ENCODE measurements around the gene SGMS1. TPM values are rescaled to one million over a fixed set of nuclear protein-coding genes. Genes with fewer than 3 reads are reported as not detected.
"Not testable (repeated sequence)": the region's sequence is repeated elsewhere in the genome, so short reads cannot be mapped to it uniquely, and the experiment has no call there.

Gene SGMS1
- polyA plus RNA-seq, 4 donors = 54.8 to 64.6 (median 60.5) TPM

DNA sequence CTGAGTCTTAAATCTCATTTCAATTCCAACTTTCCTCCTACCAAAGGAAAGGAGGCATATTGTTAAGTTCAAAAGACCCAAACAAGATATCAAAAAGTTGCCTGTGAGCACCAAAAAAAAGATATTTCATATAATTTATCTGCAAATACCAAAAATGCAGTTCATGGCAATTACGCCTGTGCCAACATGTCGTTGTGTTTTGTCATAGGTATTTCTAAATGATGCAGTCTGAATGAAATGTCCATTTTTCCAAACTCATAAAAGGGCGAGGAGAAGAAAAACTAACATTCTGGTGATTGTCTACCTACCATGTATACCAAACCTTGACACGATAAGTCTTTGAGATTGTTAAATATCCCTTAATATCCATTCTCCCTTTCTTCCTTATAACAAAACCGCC, 109.8 kb downstream of the SGMS1 start:
- DNase-seq (ENCODE audit: low read depth in 4 of 4, low spot score in 3 of 4) = no peak

DNA sequence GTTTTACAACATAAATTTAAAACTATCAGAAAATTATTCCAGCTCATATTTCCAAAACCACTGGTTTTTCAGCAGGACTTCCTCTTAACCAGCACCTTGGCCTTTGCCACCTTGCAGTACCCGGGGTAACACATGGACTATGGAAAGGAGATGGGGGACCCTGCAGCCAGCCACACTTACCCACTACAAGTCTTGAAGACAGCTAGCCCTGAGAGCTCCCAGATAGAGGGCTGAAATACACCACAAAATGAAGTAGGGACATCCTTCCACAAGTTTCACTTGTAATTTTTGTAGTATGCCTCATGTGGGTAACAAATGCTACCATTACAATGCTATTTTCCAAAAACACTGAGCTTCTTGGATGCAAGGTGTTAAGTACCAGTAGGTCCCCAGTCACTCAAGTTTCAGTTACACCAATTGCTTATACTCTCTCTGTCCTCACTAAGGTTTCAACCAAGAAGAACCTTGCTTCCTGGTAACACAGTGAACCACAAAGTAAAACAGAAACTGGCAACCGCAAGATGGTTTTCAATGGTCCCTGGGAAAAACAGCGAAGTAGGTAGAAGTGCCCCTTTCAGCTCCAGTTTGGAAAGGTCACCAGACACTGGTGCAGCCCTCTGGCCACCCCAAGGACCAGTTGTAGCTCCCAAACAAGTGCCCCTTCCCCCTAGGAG, 110.9 kb downstream of the SGMS1 start:
- DNase-seq (ENCODE audit: low read depth in 4 of 4, low spot score in 3 of 4) = no peak

DNA sequence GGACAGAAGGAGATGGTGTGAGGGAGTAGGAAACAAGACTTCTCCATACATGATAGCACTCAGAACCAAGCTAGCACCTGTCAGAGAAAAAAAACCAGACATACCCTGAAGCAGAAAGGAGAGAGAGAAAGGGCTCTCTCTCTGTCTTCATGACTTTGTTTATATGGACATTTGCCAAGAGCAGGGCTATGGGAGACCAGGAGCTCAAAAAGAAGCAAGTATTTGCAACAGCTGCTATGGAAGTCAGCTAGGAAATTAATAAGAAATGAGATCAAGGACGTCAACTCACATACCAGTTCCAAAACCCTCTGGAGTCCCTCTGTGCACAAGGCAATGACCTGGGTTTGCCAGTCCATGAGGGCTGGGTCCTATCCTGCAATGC, 111.6 kb downstream of the SGMS1 start:
- DNase-seq (ENCODE audit: low read depth in 4 of 4, low spot score in 3 of 4) = no peak

DNA sequence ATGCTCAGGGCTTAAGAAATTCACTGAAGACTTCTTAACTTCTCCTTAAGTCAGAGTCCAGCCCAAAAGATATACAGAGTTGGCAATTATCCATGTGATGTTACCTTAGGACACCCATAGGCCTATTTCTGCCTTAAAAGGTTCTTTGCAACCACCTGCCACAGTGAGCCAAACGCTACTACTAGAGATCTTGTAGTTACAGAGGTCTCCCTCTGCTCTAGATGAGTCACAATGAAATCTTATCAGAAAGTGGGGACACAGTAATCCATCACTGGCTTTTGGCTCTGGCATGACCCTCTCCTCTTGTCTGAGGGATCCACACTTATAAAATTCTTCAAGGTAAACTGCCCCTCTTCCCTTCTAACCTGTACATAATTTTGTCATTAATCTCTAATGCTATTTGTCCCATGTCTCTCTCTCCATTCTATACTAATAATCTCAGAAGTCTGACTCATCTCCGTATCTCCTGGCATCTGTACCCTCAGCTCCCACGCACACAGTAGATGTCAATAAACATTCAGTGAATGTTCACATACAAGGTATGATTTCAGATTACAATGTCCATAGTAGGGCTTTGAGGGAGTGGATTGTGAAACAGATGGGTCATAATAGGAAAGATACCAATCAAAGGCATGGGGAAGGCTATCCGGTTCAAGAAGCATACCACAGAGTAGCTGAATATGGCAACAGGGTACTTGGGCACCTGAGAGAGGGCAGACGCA, 112.1 kb downstream of the SGMS1 start:
- no peak for DNase-seq (ENCODE audit: low read depth in 4 of 4, low spot score in 3 of 4)

DNA sequence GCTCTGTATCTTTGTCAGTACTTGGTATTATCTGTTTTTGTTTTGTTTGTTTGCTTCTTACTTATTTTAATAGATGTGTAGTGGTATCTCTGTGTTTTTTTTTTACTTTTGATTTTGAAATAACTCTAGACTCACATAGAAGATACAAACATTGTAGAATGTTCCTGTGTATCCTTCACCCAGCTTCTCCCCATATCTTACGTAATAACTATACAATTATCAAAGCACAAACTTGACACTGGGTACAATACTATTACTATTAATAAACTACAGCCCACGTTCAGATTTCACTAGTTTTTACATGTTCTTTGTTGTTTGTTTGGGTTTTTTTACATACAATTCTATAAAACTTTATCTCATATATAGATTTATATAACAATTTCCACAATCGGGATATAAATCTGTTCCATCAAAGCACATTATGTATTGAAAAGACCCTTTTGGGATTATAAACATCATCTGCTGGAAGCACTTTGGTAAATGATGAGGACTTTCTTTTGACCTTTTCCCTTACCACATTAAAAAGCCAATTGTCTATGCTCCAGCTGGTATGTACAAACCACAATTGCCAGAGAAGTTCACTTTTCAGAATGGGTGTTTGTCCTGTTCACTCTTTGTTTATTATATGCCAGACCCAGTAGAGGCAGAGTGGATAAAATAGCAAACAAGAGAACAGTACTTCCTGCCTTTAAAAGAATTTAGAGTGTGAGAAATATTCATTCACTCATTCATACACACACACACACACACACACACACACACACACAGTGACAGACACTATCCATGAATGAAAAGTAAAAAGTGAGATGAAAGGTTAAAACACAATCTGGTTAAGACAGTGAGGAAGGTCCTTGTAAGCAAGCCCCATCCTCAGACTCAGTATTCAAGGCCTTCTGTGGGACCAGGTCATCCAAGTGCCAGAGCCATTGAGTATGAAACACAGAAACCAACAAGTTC, 113.0 kb downstream of the SGMS1 start:
- no peak for DNase-seq (ENCODE audit: low read depth in 4 of 4, low spot score in 3 of 4)

DNA sequence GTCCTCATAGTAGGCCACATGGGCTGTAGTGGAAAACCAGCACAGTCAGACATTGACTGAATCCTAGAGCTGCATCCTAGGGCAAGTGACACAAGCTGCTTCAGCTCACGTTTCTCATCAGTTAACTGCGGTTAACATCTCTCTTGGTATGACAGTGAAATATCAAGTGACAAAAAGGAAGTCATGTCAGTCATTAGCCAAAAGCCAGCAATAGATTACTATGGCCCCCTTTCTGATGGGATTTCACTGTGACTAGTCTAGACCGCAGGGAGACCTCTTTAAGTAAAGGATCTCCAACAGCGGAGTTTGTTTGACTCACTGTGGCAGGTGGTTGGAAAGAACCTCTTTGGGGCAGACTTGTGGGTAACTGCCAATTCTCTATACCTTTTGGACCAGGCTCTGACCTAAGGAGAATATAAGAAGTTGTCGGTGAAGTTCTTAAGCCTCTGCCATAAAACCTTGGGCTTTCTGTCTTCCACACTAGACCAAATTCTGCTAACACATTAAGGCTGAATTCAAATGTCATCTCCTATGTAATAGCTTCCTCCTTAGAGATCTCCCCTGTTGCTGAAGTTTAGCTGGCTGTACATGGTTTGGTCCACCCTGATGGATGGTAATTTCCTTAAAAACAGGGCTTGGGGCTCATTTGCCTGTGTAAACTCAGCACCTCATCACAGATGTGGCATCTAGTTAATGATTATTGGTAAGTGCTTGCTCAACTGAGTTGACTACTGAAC, 115.3 kb downstream of the SGMS1 start:
- DNase-seq (ENCODE audit: low read depth in 4 of 4, low spot score in 3 of 4) = peak in 2 of 4 donors; percentile 13 to 14

DNA sequence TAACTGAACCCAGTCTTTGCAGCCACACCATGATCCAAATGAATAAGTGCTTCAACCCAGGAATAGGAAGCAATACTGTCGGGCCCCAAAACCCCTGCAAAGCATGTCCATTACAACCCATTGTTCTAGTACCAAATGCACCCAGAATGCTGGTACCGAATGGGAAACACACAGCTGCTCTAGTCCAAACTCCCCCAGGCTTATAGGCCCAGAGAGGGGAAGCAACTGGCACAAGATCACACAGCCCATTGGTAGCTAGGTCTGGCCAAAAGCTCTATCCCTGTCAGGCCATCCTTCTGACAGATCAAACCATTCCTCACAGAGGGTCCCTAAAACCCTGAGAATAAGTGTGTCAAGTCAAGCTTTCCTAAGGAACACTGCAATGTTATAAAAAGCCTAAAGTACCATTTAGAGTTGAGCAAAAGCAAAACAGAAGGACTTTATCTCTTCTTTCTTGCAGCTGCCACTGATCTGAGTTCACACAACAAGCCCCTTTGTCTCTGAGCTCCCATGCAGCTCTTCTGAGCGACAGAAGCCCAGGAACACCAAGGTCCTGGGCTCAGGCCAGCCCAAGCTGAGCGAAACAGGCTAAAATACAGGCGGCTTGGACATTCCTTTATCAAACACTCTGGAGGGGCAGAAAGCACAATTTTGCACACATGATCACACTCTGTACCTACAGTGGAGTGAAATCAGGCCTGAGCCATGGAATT, 116.7 kb downstream of the SGMS1 start:
- no peak for DNase-seq (ENCODE audit: low read depth in 4 of 4, low spot score in 3 of 4)

DNA sequence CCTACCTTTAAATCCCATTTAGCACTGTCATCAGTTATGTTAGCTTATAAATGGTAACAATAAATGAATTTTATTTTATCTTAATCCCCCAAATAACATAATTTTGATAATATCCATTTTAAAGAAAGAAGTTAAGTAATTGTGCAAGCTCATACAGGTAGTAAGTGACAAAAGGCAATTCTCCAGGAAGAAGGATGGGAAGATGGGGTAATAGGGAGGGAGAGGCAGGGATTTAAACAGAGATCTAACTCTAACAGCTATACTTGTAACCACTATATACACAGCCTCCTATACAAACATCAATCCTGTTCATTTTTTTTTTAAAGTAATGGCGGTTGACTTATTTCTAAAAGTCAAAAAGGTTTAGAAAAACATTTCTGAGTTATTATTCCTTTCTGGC, 119.4 kb downstream of the SGMS1 start:
- DNase-seq (ENCODE audit: low read depth in 4 of 4, low spot score in 3 of 4) = no peak

DNA sequence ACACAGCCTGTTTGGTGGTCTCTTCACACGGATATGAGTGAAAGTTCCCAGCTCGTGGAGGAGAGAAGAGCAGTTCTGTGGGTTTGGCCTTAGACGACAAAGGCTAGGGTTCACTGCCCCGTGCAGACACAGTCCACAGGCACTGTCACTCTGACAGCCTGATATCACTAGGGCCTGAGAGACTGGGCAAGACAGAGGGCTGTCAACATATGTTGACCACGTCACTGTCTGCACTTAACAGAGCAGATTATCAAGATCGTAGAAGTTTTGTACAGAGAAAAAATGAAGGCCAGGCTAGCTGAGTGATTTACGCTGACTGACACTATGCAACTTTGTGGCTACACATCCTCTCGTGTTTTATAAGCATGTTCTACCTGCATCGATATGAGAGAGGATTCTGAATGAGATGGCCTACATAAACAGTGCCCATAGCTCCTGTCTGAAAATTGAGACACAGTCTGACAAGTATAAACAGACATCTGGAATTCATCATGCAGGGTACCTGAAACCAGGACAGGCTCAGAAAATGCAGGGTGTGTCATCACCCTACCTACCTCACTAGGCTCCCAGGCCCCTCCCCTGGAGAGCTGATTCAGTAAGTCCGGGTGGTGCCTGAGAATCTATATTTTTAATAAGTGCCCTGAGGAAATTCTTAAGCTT, 120.0 kb downstream of the SGMS1 start:
- DNase-seq (ENCODE audit: low read depth in 4 of 4, low spot score in 3 of 4) = no peak

DNA sequence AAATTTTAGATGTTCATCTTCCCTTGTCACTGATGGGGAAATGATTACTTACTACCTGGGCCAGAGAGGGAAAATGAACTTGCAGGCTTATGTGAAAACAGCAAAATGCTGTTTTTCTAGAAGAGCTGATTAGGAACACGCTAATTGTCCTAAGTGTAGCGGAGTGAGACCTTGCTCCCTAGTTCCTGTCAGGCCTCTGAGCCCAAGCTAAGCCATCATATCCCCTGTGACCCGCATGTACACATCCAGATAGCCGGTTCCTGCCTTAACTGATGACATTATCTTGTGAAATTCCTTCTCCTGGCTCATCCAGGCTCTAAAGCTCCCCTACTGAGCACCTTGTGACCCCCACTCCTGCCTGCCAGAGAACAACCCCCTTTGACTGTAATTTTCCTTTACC, 120.6 kb downstream of the SGMS1 start:
- DNase-seq (ENCODE audit: low read depth in 4 of 4, low spot score in 3 of 4) = not testable (repeated sequence)

DNA sequence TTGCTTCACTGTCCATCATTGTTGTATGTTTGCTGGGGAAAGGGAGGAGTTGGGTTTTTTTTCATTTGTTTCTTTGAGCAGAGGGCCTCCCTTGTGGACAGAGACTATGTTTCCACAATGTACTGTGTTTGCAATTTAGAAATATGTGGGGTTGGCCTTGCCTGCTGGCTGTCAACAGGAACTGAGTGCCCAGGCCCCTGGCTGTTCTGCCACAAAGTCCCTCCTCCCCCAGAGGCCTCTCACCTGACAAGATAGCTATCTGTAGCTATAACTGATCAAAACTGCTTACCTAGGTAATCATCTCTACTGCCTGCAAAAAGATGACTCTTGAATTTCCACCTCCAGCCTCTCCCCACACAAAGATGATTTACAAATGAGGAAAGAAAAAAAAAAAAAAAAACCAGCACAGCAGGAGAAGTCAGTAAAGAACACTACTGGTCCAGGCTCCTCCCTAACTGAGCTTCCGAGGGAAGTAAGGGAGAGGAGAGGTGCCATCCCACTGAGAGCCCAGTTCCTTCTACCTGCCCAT, 121.8 kb downstream of the SGMS1 start:
- no peak for DNase-seq (ENCODE audit: low read depth in 4 of 4, low spot score in 3 of 4)

DNA sequence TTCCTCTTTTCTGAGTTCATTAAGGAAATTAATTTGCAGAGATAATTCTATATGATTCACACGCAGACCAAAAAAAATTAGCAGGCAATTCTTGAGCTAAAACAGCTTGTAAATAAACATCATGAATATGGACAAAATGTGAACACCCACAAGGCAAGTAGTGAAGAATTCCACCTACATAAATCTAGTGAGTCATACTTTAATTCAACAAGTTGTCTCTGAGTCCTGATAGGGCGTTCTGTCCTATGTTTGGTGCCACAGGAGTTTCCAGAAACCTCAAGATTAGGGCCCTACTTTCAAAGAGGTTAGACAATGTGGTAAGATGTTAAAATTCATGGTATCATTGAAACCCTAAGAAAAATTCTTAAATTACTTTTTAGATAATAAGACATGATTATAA, 122.3 kb downstream of the SGMS1 start:
- no peak for DNase-seq (ENCODE audit: low read depth in 4 of 4, low spot score in 3 of 4)

DNA sequence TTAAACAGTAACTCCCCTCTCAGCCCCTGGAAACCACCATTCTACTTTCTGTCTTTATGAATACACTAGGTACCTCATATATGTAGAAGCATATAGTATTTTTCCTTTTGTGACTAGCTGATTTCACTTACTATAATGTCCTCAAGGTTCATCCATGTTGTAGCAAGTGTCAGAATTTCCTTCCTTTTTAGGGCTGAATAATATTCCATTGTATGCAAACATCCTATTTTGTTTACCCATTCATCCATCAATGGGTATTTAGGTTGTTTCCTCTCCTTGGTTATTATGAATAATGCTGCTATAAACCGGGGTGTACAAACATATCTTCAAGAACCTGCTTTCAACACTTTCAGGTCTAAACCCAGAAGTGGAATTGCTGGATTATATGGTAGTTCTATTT, 125.3 kb downstream of the SGMS1 start:
- DNase-seq (ENCODE audit: low read depth in 4 of 4, low spot score in 3 of 4) = no peak

DNA sequence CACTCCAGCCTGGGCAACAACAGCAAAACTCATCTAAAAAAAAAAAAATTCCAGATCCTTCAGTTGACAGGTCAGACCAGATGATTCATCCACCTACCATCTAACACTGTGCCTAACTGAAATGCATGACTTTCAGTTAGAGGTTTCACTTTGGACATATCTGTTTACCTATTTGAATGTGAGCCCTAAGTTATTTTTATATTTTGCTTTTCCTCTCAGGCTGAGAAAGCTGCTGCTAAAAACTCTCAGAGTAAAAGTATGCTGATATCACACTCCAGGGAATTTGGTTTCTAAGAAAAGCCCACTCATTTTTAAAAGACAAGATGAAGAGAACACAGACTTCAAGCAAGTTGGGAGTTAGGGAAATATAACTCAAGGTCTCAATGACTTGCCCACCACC, 126.0 kb downstream of the SGMS1 start:
- no peak for DNase-seq (ENCODE audit: low read depth in 4 of 4, low spot score in 3 of 4)

DNA sequence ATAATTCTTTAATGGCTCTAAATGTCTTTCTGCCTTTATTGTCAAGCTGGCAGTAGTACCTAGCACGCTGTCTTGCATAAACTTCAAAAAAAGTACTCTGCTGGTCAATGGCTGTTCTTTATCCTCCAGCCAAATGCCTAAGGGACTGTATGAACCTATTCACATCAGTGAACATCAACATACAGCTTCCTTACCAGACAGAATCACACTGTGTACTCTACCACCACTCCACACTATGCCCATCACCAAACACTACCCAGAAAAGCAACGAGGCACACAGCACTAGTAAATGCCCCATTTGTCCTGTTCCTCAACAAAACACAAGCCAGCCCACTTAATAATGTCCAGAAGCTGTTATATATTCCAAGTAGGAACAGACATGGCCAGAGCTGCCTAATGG, 127.5 kb downstream of the SGMS1 start:
- DNase-seq (ENCODE audit: low read depth in 4 of 4, low spot score in 3 of 4) = no peak

DNA sequence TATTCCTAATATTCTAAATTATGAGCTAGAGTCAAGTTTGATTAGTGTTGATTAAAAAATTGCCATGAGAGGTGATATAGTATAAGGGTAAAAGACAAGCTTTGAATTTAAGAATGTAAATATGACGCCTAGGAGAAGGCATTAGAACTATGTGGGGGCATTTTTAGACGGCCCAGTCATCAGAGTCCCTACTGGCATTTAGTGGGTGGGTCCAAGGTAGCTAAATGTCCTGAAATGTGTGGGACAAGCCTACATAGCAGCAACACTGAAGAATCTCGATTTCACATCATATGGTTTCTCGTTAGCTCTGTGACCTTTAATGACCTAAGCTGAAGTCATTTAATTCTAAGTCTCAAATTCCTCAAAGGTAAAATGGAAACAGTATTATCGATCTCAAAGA, 133.5 kb downstream of the SGMS1 start:
- no peak for DNase-seq (ENCODE audit: low read depth in 4 of 4, low spot score in 3 of 4)

DNA sequence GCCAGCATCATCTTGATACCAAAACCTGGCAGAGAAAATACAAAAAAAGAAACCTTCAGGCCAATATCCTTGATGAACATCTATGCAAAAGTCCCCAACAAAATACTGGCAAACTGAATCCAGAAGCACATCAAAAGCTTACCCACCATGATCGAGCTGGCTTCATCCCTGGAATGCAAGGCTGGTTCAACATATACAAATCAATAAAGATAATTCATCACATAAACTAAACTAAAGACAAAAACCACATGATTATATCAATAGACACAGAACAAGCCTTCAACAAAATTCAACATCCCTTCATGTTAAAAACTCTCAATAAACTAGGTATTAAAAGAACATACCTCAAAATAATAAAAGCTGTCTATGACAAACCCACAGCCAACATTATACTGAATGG, 139.2 kb downstream of the SGMS1 start:
- DNase-seq (ENCODE audit: low read depth in 4 of 4, low spot score in 3 of 4) = not testable (repeated sequence)

DNA sequence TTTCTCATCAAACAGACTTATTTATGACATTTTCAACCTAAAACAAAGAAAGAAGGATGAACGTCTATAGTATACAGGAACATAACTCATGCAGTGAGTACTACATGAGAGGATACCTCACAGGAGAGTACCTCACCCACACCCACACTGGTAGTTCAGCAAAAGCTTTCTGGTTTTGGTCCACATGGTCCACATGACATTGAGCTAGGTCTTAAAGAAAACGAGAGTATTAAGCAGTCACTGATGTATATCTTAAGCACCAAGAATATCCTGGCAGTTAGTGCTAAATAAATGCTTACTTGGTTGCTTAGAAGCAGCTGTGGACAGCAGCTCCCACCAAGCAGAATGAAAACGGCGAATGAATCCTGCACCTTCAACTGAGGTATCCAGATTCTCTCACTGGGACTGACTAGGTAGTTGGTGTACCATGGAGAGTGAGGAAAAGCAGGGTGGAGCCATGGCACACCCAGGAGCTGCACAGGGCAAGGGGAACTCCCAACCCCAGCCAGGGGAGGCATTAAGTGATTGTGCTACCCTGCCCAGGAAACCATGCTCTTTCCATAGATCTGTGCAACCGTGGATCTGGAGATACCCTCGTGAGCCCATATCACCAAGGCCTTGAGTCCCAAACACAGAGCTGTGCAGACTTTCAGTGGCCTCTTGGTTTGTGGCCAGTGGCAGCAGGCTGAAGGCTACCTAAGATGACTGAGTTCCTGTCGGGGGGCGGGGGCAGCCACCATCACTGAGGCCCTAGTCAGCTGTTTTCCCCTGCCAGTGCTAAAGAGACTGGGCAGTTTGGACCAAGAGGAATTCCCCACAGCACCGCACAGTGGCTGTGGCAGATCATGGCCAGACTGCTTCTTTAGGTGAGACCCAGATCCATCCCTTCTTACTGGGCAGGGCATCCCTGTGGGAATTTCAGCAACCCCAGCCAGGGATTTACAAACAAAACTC, 143.4 kb downstream of the SGMS1 start:
- no peak for DNase-seq (ENCODE audit: low read depth in 4 of 4, low spot score in 3 of 4)
